Common myeloid progenitor, CD34-positive (primary cell): Measurements from ENCODE around the gene MYOZ1.
"Not testable (repeated sequence)": the region's sequence is repeated elsewhere in the genome, so short reads cannot be mapped to it uniquely, and the experiment has no call there.

Source experiments
- CTCF ChIA-PET: fragments of 350-600 bp; sonication (Branson Sonifier 250); formaldehyde crosslinking; loops from one replicate; lab custom pipeline; 2021; ENCODE audit warnings: antibody characterized with exemption; lab: Charles Lee
- POLR2A ChIA-PET: fragments of 350-600 bp; sonication (Branson Sonifier 250); formaldehyde crosslinking; loops from one replicate; lab custom pipeline; 2021; ENCODE audit warnings: antibody characterized with exemption; lab: Charles Lee
- DNase-seq, 3 donors: peaks; one replicate each; pipeline versions ENCODE4 v3.0.0 to v3.0.0-alpha.2; 2013
- H3K27ac ChIP-seq, 2 experiments: 1 replicate in 1 of 2; 2 replicates in 1 of 2; pipeline ENCODE4 v1.7.0; 2013; ENCODE audit warnings: inconsistent platforms in 2 of 2, low read length in 2 of 2, mild to moderate bottlenecking in 2 of 2, low read depth in 1 of 2, moderate library complexity in 1 of 2; ENCODE audit not compliant: severe bottlenecking in 2 of 2, insufficient read depth in 1 of 2, poor library complexity in 1 of 2
- H3K27me3 ChIP-seq, 5 experiments: replicated peaks in 2 of 5; 1 replicate in 3 of 5; 2 replicates in 2 of 5; pipeline versions ENCODE4 v1.6.1 to v1.7.0; 2013; ENCODE audit warnings: low read length in 4 of 5, mild to moderate bottlenecking in 2 of 5, moderate library complexity in 2 of 5, inconsistent platforms in 1 of 5; ENCODE audit not compliant: insufficient read depth in 5 of 5, control insufficient read depth in 4 of 5
- H3K36me3 ChIP-seq, 4 experiments: 1 replicate in 2 of 4; 2 replicates in 2 of 4; pipeline versions ENCODE4 v1.6.1 to v1.7.0; 2013; ENCODE audit warnings: low read length in 3 of 4, control low read depth in 1 of 4, mild to moderate bottlenecking in 1 of 4; ENCODE audit not compliant: control insufficient read depth in 4 of 4, insufficient read depth in 4 of 4
- H3K4me1 ChIP-seq, 4 experiments: 1 replicate in 3 of 4; 2 replicates in 1 of 4; pipeline versions ENCODE4 v1.6.1 to v1.7.1; 2013; ENCODE audit warnings: low read length in 3 of 4, mild to moderate bottlenecking in 3 of 4, control low read depth in 1 of 4, inconsistent platforms in 1 of 4, moderate library complexity in 1 of 4; ENCODE audit not compliant: control insufficient read depth in 4 of 4, insufficient read depth in 4 of 4; ENCODE audit errors: control extremely low read depth in 1 of 4
- H3K4me3 ChIP-seq, 7 experiments: 1 replicate in 4 of 7; 2 replicates in 3 of 7; pipeline versions ENCODE4 v1.5.1 to v1.7.0; 2013; ENCODE audit warnings: mild to moderate bottlenecking in 7 of 7, low read length in 6 of 7, moderate library complexity in 6 of 7, inconsistent platforms in 2 of 7, low read depth in 2 of 7, control low read depth in 1 of 7; ENCODE audit not compliant: insufficient read depth in 4 of 7, control insufficient read depth in 1 of 7; ENCODE audit errors: extremely low read depth in 1 of 7
- H3K9me3 ChIP-seq, 5 experiments: 1 replicate in 4 of 5; 2 replicates in 1 of 5; pipeline versions ENCODE4 v1.6.1 to v1.7.1; 2013; ENCODE audit warnings: low read length in 4 of 5, mild to moderate bottlenecking in 2 of 5, inconsistent platforms in 1 of 5, low read depth in 1 of 5, moderate library complexity in 1 of 5; ENCODE audit not compliant: control insufficient read depth in 4 of 5, insufficient read depth in 2 of 5; ENCODE audit errors: control extremely low read depth in 1 of 5
- WGBS: methylation state at CpG from one replicate; pipeline ENCODE4 v1.1.5; 2013; ENCODE audit not compliant: insufficient coverage; 5-methylcytosine and 5-hydroxymethylcytosine counted together

MYOZ1 gene

GRCh38 chr10:73623056-73623455, 18.2 kb downstream of the MYOZ1 start:
- ChIA-PET CTCF (interaction anchor here (1.1 to 1.5 kb wide), 2 partner anchors 13 to 22 kb away, joined by 4 to 7 read pairs; no protein-coding TSS in a partner anchor), POLR2A (no interaction called here)
- H3K27ac ChIP-seq, result no peak overlapping the region
- H3K27me3 ChIP-seq, result no peaks in the 10 kb centered on the region
- WGBS, result 100% methylated on average over 4 of the region's 4 CpGs
- DNase-seq, result no peak
- H3K9me3 ChIP-seq, result no peaks in the 10 kb centered on the region
- peaks cover 8 to 18% (median 13%) of the 10 kb centered on the region in 4 experiments for H3K4me1 ChIP-seq
- no peak overlapping the region for H3K4me3 ChIP-seq
- H3K36me3 ChIP-seq, result no peaks in the 10 kb centered on the region

GRCh38 chr10:73620974-73621373, 20.3 kb downstream of the MYOZ1 start:
- CTCF ChIA-PET, result interaction anchor here (1.0 to 1.3 kb wide), 3 partner anchors 10 to 23 kb away, joined by 3 to 4 read pairs (median 4); no protein-coding TSS in a partner anchor
- H3K4me1 ChIP-seq, H3K9me3 ChIP-seq, H3K27me3 ChIP-seq, DNase-seq, H3K27ac ChIP-seq, H3K4me3 ChIP-seq, H3K36me3 ChIP-seq, POLR2A ChIA-PET: not testable (repeated sequence)
- WGBS, result 98% methylated on average over 6 of the region's 12 CpGs

GRCh38 chr10:73617143-73617542, 24.1 kb downstream of the MYOZ1 start:
- POLR2A ChIA-PET, H3K36me3 ChIP-seq, H3K4me1 ChIP-seq, H3K27ac ChIP-seq, DNase-seq, CTCF ChIA-PET, H3K27me3 ChIP-seq, H3K9me3 ChIP-seq, H3K4me3 ChIP-seq: not testable (repeated sequence)
- 100% methylated on average over 7 of the region's 8 CpGs for WGBS

GRCh38 chr10:73614720-73615119, 26.6 kb downstream of the MYOZ1 start:
- H3K27me3 ChIP-seq, result no peaks in the 10 kb centered on the region
- 100% methylated on average over 1 of the region's 3 CpGs for WGBS
- no peak overlapping the region for H3K4me3 ChIP-seq
- no peaks in the 10 kb centered on the region for H3K4me1 ChIP-seq
- peaks cover 0 to 3% (median 0%) of the 10 kb centered on the region in 4 experiments for H3K36me3 ChIP-seq
- DNase-seq, result no peak
- POLR2A ChIA-PET, result no interaction called here
- CTCF ChIA-PET, result no interaction called here
- H3K9me3 ChIP-seq, result no peaks in the 10 kb centered on the region
- H3K27ac ChIP-seq, result no peak overlapping the region

GRCh38 chr10:73609116-73609515, 32.2 kb downstream of the MYOZ1 start:
- no peak overlapping the region for H3K27ac ChIP-seq
- ChIA-PET POLR2A (no interaction called here), CTCF (interaction anchor here (1.0 to 1.8 kb wide), 2 partner anchors 10 to 14 kb away, joined by 3 to 4 read pairs; no protein-coding TSS in a partner anchor)
- H3K4me3 ChIP-seq, result no peak overlapping the region
- H3K9me3 ChIP-seq, result no peaks in the 10 kb centered on the region
- H3K4me1 ChIP-seq, result no peaks in the 10 kb centered on the region
- DNase-seq, result no peak
- no peaks in the 10 kb centered on the region for H3K27me3 ChIP-seq
- 100% methylated on average over 3 of the region's 4 CpGs for WGBS
- H3K36me3 ChIP-seq, result peaks cover 0 to 6% (median 0%) of the 10 kb centered on the region in 4 experiments

- WGBS, result 85% methylated on average over 3 of the region's 3 CpGs
- Histone ChIP-seq H3K4me1 (peaks cover 0 to 6% (median 0%) of the 10 kb centered on the region in 4 experiments), H3K27me3 (no peaks in the 10 kb centered on the region), H3K36me3 (peaks cover 0 to 2% (median 0%) of the 10 kb centered on the region in 4 experiments), H3K4me3 (no peak overlapping the region), H3K9me3 (no peaks in the 10 kb centered on the region), H3K27ac (no peak overlapping the region)
- DNase-seq, result no peak
- POLR2A ChIA-PET, result interaction anchor here (0.9 kb wide), 1 partner anchor 10 kb away, joined by 3 read pairs; the partner anchor contains the start of gene USP54
- CTCF ChIA-PET, result interaction anchor here (0.8 to 1.3 kb wide), 4 partner anchors 11 to 30 kb away, joined by 3 to 6 read pairs (median 4); no protein-coding TSS in a partner anchor
Measured at GRCh38 chr10:73601486-73601921, 39.8 kb downstream of the MYOZ1 start.

GRCh38 chr10:73597346-73597745, 43.9 kb downstream of the MYOZ1 start:
- POLR2A ChIA-PET, result no interaction called here
- DNase-seq, result no peak
- 100% methylated on average over 1 of the region's 1 CpG for WGBS
- H3K4me1 ChIP-seq, result peaks cover 0 to 10% (median 3%) of the 10 kb centered on the region in 4 experiments
- H3K9me3 ChIP-seq, result no peaks in the 10 kb centered on the region
- H3K27ac ChIP-seq, result no peak overlapping the region
- H3K4me3 ChIP-seq, result no peak overlapping the region
- CTCF ChIA-PET, result interaction anchor here (0.5 to 1.4 kb wide), 5 partner anchors 9 to 347 kb away, joined by 3 to 5 read pairs (median 3); no protein-coding TSS in a partner anchor
- H3K27me3 ChIP-seq, result no peaks in the 10 kb centered on the region
- H3K36me3 ChIP-seq, result no peaks in the 10 kb centered on the region
